K562 (cell line): ENCODE results near the gene PLD3.

ENCODE experiments used
- MAFK ChIP-seq: IDR thresholded peaks from 2 replicates; pipeline ENCODE4 v1.6.1; 2011; ENCODE audit warnings: low read length, improper control_type of control experiment
- POLR2AphosphoS5 ChIP-seq: IDR thresholded peaks from 2 replicates; pipeline ENCODE4 v1.6.1; 2011; ENCODE audit warnings: mild to moderate bottlenecking, low read depth, low read length, moderate library complexity; ENCODE audit not compliant: control insufficient read depth, insufficient read depth
- RBM22 ChIP-seq: fragments of 200-400 bp; formaldehyde crosslinking; IDR thresholded peaks from 2 replicates; pipeline ENCODE4 v1.6.1; 2018; ENCODE audit warnings: low read length, low read depth; ENCODE audit not compliant: poor library complexity, severe bottlenecking
- ZNF707 ChIP-seq: fragments of 250-450 bp; sonication (Bioruptor Pico); conservative IDR thresholded peaks from 2 replicates; pipeline ENCODE4 v1.8.0; 2022; ENCODE audit warnings: inconsistent platforms, mild to moderate bottlenecking, moderate library complexity

GRCh38 chr19:40369797-40370196, 21.3 kb downstream of the PLD3 start:
- TF ChIP-seq POLR2AphosphoS5 (no peak), RBM22 (no peak), MAFK (no peak), ZNF707 (no peak)
